Endothelial cell (in vitro differentiated cells): ENCODE results near the gene CEACAM21. TPM values are rescaled to one million over a fixed set of nuclear protein-coding genes. Genes with fewer than 3 reads are reported as not detected.

Source experiments
- DNase-seq: peaks from one replicate; pipeline ENCODE4 v3.0.0; 2021; ENCODE audit warnings: low spot score
- H3K27ac Mint-ChIP-seq: one replicate; pipeline ENCODE4 v1.8.0; 2021; ENCODE audit warnings: mixed read lengths, inconsistent platforms; ENCODE audit not compliant: unreplicated experiment
- H3K27me3 Mint-ChIP-seq: one replicate; pipeline ENCODE4 v1.8.0; 2021; ENCODE audit warnings: mild to moderate bottlenecking, moderate library complexity, mixed read lengths, inconsistent platforms; ENCODE audit not compliant: unreplicated experiment
- H3K36me3 Mint-ChIP-seq: one replicate; pipeline ENCODE4 v1.8.0; 2021; ENCODE audit warnings: mild to moderate bottlenecking, low read depth, mixed read lengths, inconsistent platforms; ENCODE audit not compliant: unreplicated experiment
- H3K4me1 Mint-ChIP-seq: one replicate; pipeline ENCODE4 v1.8.0; 2021; ENCODE audit warnings: mild to moderate bottlenecking, mixed read lengths, inconsistent platforms; ENCODE audit not compliant: unreplicated experiment
- H3K4me3 Mint-ChIP-seq: one replicate; pipeline ENCODE4 v1.8.0; 2021; ENCODE audit warnings: mild to moderate bottlenecking, mixed read lengths, inconsistent platforms; ENCODE audit not compliant: unreplicated experiment
- H3K9me3 Mint-ChIP-seq: one replicate; pipeline ENCODE4 v1.8.0; 2021; ENCODE audit warnings: mixed read lengths, inconsistent platforms; ENCODE audit not compliant: unreplicated experiment
- total RNA-seq: library from RNA; stranded (reverse); fragmentation: NEBNext Ultra II Directional; extraction: Animal tissue kit (Norgen Biotek cat#: 25700); gene quantifications from one replicate; pipeline ENCODE4 v1.2.1, GENCODE V29; 2021; ENCODE audit not compliant: unreplicated experiment
- TF ChIP-seq, protein P1 (sequence below): fragments of 200-600 bp; sonication (generic); IDR thresholded peaks from one replicate; pipeline ENCODE4 v1.5.0; 2021; ENCODE audit warnings: antibody characterized with exemption; ENCODE audit not compliant: unreplicated experiment

Gene CEACAM21
- total RNA-seq, 1 donor from 2014 or later = 74.1 TPM

DNA sequence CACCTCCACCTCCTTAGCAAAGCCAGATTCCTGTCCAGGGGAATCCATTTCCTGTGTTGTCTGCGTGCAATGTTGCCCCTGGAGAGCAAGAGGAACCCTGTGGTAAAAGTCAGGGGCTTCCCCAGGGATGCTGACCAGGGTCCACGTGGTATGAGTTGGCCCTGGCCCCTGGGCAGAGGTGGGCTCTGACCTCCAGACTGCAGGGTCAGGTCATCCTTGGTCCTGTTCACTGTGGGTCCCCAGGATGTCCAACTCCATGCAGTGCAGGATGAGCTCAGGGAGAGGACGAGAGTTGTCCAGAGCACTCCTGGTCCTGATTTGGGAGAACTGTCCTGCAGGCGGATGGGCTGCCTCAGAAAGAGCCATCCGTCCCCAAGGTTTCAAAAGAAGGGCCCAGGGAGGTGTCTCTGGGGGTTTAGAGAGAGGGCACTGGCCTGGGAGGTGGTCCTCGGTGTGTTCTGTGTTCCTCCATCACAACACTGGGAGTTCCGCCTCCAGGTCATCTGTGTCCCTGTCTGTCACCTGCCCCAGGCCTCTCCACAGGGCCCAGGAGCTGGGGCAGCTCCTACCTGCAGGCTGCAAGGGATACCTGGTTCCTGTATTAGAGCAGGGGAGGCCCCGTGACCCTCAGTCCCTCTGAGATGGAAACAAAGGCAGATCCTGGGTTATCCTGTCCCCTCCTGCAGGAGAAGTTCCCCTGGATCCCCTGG is 52.2 kb downstream of the CEACAM21 start:
- no peak overlapping the region for H3K4me3 Mint-ChIP-seq
- no peaks in the 10 kb centered on the region for H3K4me1 Mint-ChIP-seq
- DNase-seq = no peak
- H3K27ac Mint-ChIP-seq = no peak overlapping the region
- TF ChIP-seq, protein P1, sequence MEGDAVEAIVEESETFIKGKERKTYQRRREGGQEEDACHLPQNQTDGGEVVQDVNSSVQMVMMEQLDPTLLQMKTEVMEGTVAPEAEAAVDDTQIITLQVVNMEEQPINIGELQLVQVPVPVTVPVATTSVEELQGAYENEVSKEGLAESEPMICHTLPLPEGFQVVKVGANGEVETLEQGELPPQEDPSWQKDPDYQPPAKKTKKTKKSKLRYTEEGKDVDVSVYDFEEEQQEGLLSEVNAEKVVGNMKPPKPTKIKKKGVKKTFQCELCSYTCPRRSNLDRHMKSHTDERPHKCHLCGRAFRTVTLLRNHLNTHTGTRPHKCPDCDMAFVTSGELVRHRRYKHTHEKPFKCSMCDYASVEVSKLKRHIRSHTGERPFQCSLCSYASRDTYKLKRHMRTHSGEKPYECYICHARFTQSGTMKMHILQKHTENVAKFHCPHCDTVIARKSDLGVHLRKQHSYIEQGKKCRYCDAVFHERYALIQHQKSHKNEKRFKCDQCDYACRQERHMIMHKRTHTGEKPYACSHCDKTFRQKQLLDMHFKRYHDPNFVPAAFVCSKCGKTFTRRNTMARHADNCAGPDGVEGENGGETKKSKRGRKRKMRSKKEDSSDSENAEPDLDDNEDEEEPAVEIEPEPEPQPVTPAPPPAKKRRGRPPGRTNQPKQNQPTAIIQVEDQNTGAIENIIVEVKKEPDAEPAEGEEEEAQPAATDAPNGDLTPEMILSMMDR = no peak
- H3K9me3 Mint-ChIP-seq = no peaks in the 10 kb centered on the region
- no peaks in the 10 kb centered on the region for H3K36me3 Mint-ChIP-seq
- peaks cover 5% of the 10 kb centered on the region for H3K27me3 Mint-ChIP-seq

Other genes starting within 250 kb of the CEACAM21 start
- 193 TPM for gene TGFB1, start 222.2 kb upstream of the CEACAM21 start, total RNA-seq
- gene B9D2, start 212.0 kb upstream of the CEACAM21 start, total RNA-seq = 6.8 TPM
- 7.6 TPM for gene TMEM91, start 199.6 kb upstream of the CEACAM21 start, total RNA-seq
- 15.2 TPM for gene EXOSC5, start 178.8 kb upstream of the CEACAM21 start, total RNA-seq
- 25.0 TPM for gene BCKDHA, start 178.3 kb upstream of the CEACAM21 start, total RNA-seq
- gene B3GNT8, start 148.8 kb upstream of the CEACAM21 start, total RNA-seq = 10.7 TPM
- gene DMAC2, start 136.3 kb upstream of the CEACAM21 start, total RNA-seq = 75.5 TPM
- gene ERICH4, start 133.0 kb upstream of the CEACAM21 start, total RNA-seq = not detected
- gene CEACAM4, start 50.9 kb downstream of the CEACAM21 start, total RNA-seq = not detected
- gene CEACAM7, start 112.1 kb downstream of the CEACAM21 start, total RNA-seq = not detected
- gene CEACAM5, start 132.5 kb downstream of the CEACAM21 start, total RNA-seq = not detected
- not detected for gene CEACAM6, start 179.4 kb downstream of the CEACAM21 start, total RNA-seq
- gene CEACAM3, start 220.4 kb downstream of the CEACAM21 start, total RNA-seq = not detected